NCI-H1436 (cell line): ENCODE measurements around the gene IL32.

Source experiments
- DNase-seq: peaks from one replicate; lab custom pipeline; 2025; lab: John Stamatoyannopoulos, UW

Gene IL32

GRCh38 chr16:3089717-3090592, 24.5 kb downstream of the IL32 start:
- no peak for DNase-seq

- no peak for DNase-seq
Measured at GRCh38 chr16:3091551-3091950, 26.1 kb downstream of the IL32 start.

- DNase-seq: no peak
Measured at GRCh38 chr16:3092501-3092941, 27.1 kb downstream of the IL32 start.

GRCh38 chr16:3094289-3095027, 29.0 kb downstream of the IL32 start:
- DNase-seq: peak; percentile 27

- no peak for DNase-seq
Measured at GRCh38 chr16:3095869-3096268, 30.4 kb downstream of the IL32 start.

- DNase-seq: no peak
Measured at GRCh38 chr16:3096362-3096761, 30.9 kb downstream of the IL32 start.

- DNase-seq: no peak
Measured at GRCh38 chr16:3097266-3097665, 31.8 kb downstream of the IL32 start.

- DNase-seq: no peak
Measured at GRCh38 chr16:3098459-3099394, 33.3 kb downstream of the IL32 start, which contains the start of gene ZSCAN10. ZSCAN10 (minus strand) TSS chr16:3099294; CDS start chr16:3092937, 6,357 bp downstream.

GRCh38 chr16:3099395-3099731, 33.9 kb downstream of the IL32 start:
- DNase-seq: no peak

- peak; percentile 95 for DNase-seq
Measured at GRCh38 chr16:3099732-3100499, 34.5 kb downstream of the IL32 start.

- no peak for DNase-seq
Measured at GRCh38 chr16:3101018-3101840, 35.8 kb downstream of the IL32 start.

GRCh38 chr16:3101841-3102470, 36.5 kb downstream of the IL32 start:
- no peak for DNase-seq

GRCh38 chr16:3106205-3106928, 40.9 kb downstream of the IL32 start:
- peak; percentile 89 for DNase-seq

GRCh38 chr16:3112058-3112880, 46.8 kb downstream of the IL32 start, which contains the start of gene ZNF205:
ZNF205 (plus strand) TSS chr16:3112586; CDS start chr16:3113431, 845 bp downstream.
- DNase-seq: peak; percentile 70

- no peak for DNase-seq
Measured at GRCh38 chr16:3112881-3113574, 47.6 kb downstream of the IL32 start.

GRCh38 chr16:3113765-3114479, 48.5 kb downstream of the IL32 start:
- DNase-seq: no peak

GRCh38 chr16:3115003-3115402, 49.6 kb downstream of the IL32 start:
- DNase-seq: no peak
